K562 (cell line): Measurements from ENCODE around the gene C1QTNF12. TPM values are rescaled to one million over a fixed set of nuclear protein-coding genes. Genes with fewer than 3 reads are reported as not detected.

Experiments
- BRD4 ChIP-seq: fragments of 200-600 bp; sonication (generic); IDR thresholded peaks from 2 replicates; pipeline ENCODE4 v1.6.1; 2017; ENCODE audit warnings: inconsistent platforms
- DEAF1 ChIP-seq: fragments of 450-650 bp; formaldehyde crosslinking; IDR thresholded peaks from 2 replicates; pipeline ENCODE4 v1.4.0; 2020; ENCODE audit warnings: mild to moderate bottlenecking, moderate library complexity
- ELF1 ChIP-seq: fragments of 200-800 bp; sonication (Bioruptor generic); IDR thresholded peaks from 2 replicates; pipeline ENCODE4 v1.6.1; 2016; ENCODE audit warnings: missing genetic modification characterization, missing compliant biosample characterization
- ERF ChIP-seq: fragments of 450-650 bp; formaldehyde crosslinking; IDR thresholded peaks from 2 replicates; pipeline ENCODE4 v1.4.0; 2020; ENCODE audit warnings: mild to moderate bottlenecking, mixed read lengths
- HSF4 ChIP-seq: fragments of 250-450 bp; sonication (Bioruptor Pico); IDR thresholded peaks from 2 replicates; pipeline ENCODE4 v2.1.2; 2022; ENCODE audit warnings: mild to moderate bottlenecking, moderate library complexity, borderline replicate concordance
- MAFG ChIP-seq: fragments of 450-650 bp; conservative IDR thresholded peaks from 2 replicates; pipeline ENCODE4 v1.6.1; 2016; ENCODE audit warnings: missing genetic modification characterization, missing compliant biosample characterization
- MEF2D ChIP-seq: conservative IDR thresholded peaks from 2 replicates; pipeline ENCODE4 v1.6.1; 2016; ENCODE audit warnings: low read depth, missing genetic modification characterization, missing compliant biosample characterization
- PRDM10 ChIP-seq: fragments of 450-650 bp; IDR thresholded peaks from 2 replicates; pipeline ENCODE4 v1.6.1; 2018; ENCODE audit not compliant: partially characterized antibody
- PTRF ChIP-seq: fragments of 450-650 bp; IDR thresholded peaks from 2 replicates; pipeline ENCODE4 v1.6.1; 2016; ENCODE audit warnings: mild to moderate bottlenecking, missing genetic modification characterization, missing compliant biosample characterization
- THAP12 ChIP-seq: fragments of 250-450 bp; sonication (Bioruptor Pico); IDR thresholded peaks from 2 replicates; pipeline ENCODE4 v1.9.0; 2021; ENCODE audit warnings: mild to moderate bottlenecking, inconsistent platforms
- U2AF1 ChIP-seq: fragments of 200-400 bp; formaldehyde crosslinking; optimal IDR thresholded peaks from 2 replicates; pipeline ENCODE3; 2017; ENCODE audit warnings: mild to moderate bottlenecking, low read depth, low read length, moderate library complexity
- ZNF512 ChIP-seq: IDR thresholded peaks from 2 replicates; pipeline ENCODE4 v1.6.1; 2016; ENCODE audit warnings: missing genetic modification characterization, missing compliant biosample characterization
- ZNF518B ChIP-seq: fragments of 250-450 bp; sonication (Bioruptor Pico); IDR thresholded peaks from 2 replicates; pipeline ENCODE4 v1.5.0; 2021; ENCODE audit warnings: mild to moderate bottlenecking, moderate library complexity
- polyA plus RNA-seq, 8 experiments: library from polyadenylated mRNA; depleted of rRNA in 4 of 8; stranded (reverse) in 5 of 8; unstranded in 3 of 8; fragments of >200 nt; fragmentation: Nextera tagmentation in 2 of 8; fragmentation: Illumina TruSeq in 1 of 8; extraction: Ambion mirVana in 2 of 8; extraction: Trizol in 1 of 8; gene quantifications; 2 replicates each; pipeline versions ENCODE4 v1.2.1 to v1.2.3, GENCODE V29; 2011 to 2014; ENCODE audit warnings: inconsistent platforms in 1 of 8, missing spikeins in 1 of 8
- total RNA-seq, 7 experiments: library from RNA; depleted of rRNA in 6 of 7; stranded (reverse); fragments of >200 nt in 6 of 7; fragmentation: Illumina TruSeq in 2 of 7; extraction: Trizol in 2 of 7; gene quantifications; 2 replicates each; pipeline versions ENCODE4 v1.2.1 to v1.2.3, GENCODE V29; 2011 to 2021; ENCODE audit warnings: low replicate concordance in 1 of 7

C1QTNF12 gene
- total and polyA plus RNA-seq, 9 of the 15 experiments (the other 6 are each of a cell fraction or from before 2014, with no cell fraction given), result 0.11 to 4.3 (median 0.93) TPM; not detected in 3

- TF ChIP-seq PRDM10 (peak; percentile 23), PTRF (tag) (no peak), HSF4 (CRISPR knock-in tag) (no peak), DEAF1 (CRISPR knock-in tag) (no peak), THAP12 (CRISPR knock-in tag) (peak; percentile 85), ELF1 (peak; percentile 100), BRD4 (peak; percentile 80), ERF (CRISPR knock-in tag) (peak; percentile 87), ZNF518B (no peak), ZNF512 (tag) (no peak), U2AF1 (peak; percentile 93), MEF2D (tag) (no peak), MAFG (tag) (no peak)
Measured at GRCh38 chr1:1231400-1232207, 14.9 kb downstream of the C1QTNF12 start, which contains the start of gene SDF4 (continued).
